NCI-H146 (cell line): ENCODE results near the gene ICOSLG.
"Not testable (repeated sequence)": the region's sequence is repeated elsewhere in the genome, so short reads cannot be mapped to it uniquely, and the experiment has no call there.

Experiments used
- DNase-seq: peaks from one replicate; lab custom pipeline; 2025; lab: John Stamatoyannopoulos, UW

The ICOSLG gene

GRCh38 chr21:44181506-44181905 is 59.2 kb downstream of the ICOSLG start:
- DNase-seq = not testable (repeated sequence)

DNA sequence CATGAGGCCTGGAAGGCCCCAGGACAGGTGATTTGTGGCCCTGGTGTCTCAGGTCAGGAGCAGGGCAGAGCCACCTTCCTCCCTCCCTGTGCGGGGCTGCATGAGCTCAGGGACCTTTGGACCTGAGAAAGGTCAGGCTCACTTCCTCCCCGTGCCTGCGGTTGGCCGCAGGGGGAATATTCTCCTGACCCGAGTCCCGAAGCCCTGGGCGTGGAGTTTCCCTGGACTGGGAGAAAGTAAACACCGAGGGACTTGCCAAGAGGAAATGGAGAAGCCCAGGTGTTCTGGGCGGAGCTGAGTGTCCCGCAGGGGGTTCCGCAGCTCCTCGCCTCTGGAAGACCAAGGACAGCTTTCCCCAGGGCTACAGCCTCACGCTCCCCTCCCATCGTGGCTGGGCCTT is 64.6 kb downstream of the ICOSLG start:
- DNase-seq = not testable (repeated sequence)

DNA sequence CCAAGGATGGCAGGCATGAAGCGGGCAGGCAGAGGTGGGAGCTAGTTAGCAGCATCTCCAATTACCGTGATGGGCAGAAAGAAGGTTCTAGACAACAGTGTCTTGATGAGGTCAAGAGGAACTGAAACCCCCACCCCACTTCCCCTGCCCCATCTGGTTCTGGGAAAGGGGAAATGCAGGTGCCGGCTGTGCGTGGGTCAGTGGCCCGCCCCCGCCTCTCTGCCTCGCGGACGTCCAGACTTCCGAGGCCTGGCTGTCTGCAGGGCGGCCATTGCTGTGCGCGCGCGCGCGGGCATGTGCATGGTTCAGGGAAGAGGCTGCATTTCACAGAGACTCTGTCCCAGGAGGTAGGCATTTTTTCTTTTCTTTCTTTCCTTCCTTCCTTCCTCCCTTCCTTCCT is 65.6 kb downstream of the ICOSLG start:
- not testable (repeated sequence) for DNase-seq
